GM12878 (cell line): ENCODE results near the gene OVCA2. TPM values are rescaled to one million over a fixed set of nuclear protein-coding genes. Genes with fewer than 3 reads are reported as not detected.

Experiments used
- ATAC-seq: fragments of 200-7000 bp; cut with Tn5 transposase; 3 replicates; pipeline ENCODE4 v1.9.1; 2020; ENCODE audit warnings: mild to moderate bottlenecking, moderate library complexity
- BruUV-seq: library from RNA; stranded (reverse); fragments of 400-500 nt; replicated peaks from 2 replicates; lab custom pipeline; 2021; lab: Mats Ljungman, UMichigan
- CTCF ChIA-PET: fragments of 300-600 bp; sonication (Branson Sonifier 250); formaldehyde crosslinking; extraction: SDS; loops from one replicate; lab custom pipeline; 2021; ENCODE audit warnings: inconsistent platforms; lab: Yijun Ruan, JAX
- POLR2A ChIA-PET: fragments of 350-600 bp; formaldehyde crosslinking; extraction: SDS; loops from one replicate; lab custom pipeline; 2021; ENCODE audit warnings: inconsistent platforms; lab: Charles Lee
- RAD21 ChIA-PET: fragments of 300-600 bp; sonication (Branson Sonifier 250); formaldehyde crosslinking; loops from one replicate; lab custom pipeline; 2023; ENCODE audit warnings: antibody characterized with exemption; ENCODE audit not compliant: unreplicated experiment; lab: Charles Lee
- SMC1A ChIA-PET: fragments of 300-600 bp; sonication (Branson Sonifier 250); formaldehyde crosslinking; loops from one replicate; lab custom pipeline; 2023; ENCODE audit not compliant: unreplicated experiment, uncharacterized antibody; lab: Charles Lee
- DNase-seq: peaks from one replicate; pipeline ENCODE4 v3.0.0-alpha.2; 2011; ENCODE audit warnings: low read depth, low spot score
- FAIRE-seq: peaks from 3 replicates; lab custom pipeline; 2011; peaks lifted over from hg19 to GRCh38; lab: Jason Lieb, UNC
- H2AFZ ChIP-seq: 2 replicates; pipeline ENCODE4 v1.6.0; 2011; ENCODE audit warnings: low read depth, low read length, control low read depth; ENCODE audit not compliant: control insufficient read depth
- H3K27ac ChIP-seq: 2 replicates; pipeline ENCODE4 v1.5.1; 2011; ENCODE audit warnings: control low read depth; ENCODE audit not compliant: control insufficient read depth, insufficient read depth
- H3K27me3 ChIP-seq, 2 experiments: replicated peaks in 1 of 2; 2 replicates each; pipeline versions ENCODE4 v1.6.0 to v1.6.1; 2011; ENCODE audit warnings: low read length in 1 of 2; ENCODE audit not compliant: control insufficient read depth in 2 of 2, insufficient read depth in 2 of 2
- H3K36me3 ChIP-seq, 2 experiments: 2 replicates each; pipeline ENCODE4 v1.5.1; 2011; ENCODE audit warnings: low read length in 1 of 2; ENCODE audit not compliant: control insufficient read depth in 2 of 2, insufficient read depth in 2 of 2
- H3K4me1 ChIP-seq: 2 replicates; pipeline ENCODE4 v1.6.1; 2011; ENCODE audit warnings: mild to moderate bottlenecking, low read length, moderate library complexity, mixed read lengths; ENCODE audit not compliant: control insufficient read depth, insufficient read depth
- H3K4me2 ChIP-seq: 2 replicates; pipeline ENCODE4 v1.6.0; 2011; ENCODE audit warnings: control low read depth; ENCODE audit not compliant: control insufficient read depth, insufficient read depth
- H3K4me3 ChIP-seq: fragments of 200-600 bp; sonication (generic); 2 replicates; pipeline ENCODE4 v1.5.1; 2016
- H3K79me2 ChIP-seq: 2 replicates; pipeline ENCODE4 v1.6.0; 2011; ENCODE audit warnings: low read length; ENCODE audit not compliant: control insufficient read depth, insufficient read depth
- H3K9ac ChIP-seq: 2 replicates; pipeline ENCODE4 v1.8.0; 2011; ENCODE audit warnings: low read length, control low read depth, mixed read lengths; ENCODE audit not compliant: control insufficient read depth, insufficient read depth
- H3K9me3 ChIP-seq: replicated peaks from 3 replicates; pipeline ENCODE4 v1.5.1; 2011; ENCODE audit warnings: mild to moderate bottlenecking, low read length; ENCODE audit not compliant: control insufficient read depth, insufficient read depth
- H4K20me1 ChIP-seq: 2 replicates; pipeline ENCODE4 v1.6.0; 2011; ENCODE audit not compliant: control insufficient read depth, insufficient read depth
- ATF2 ChIP-seq: IDR thresholded peaks from 2 replicates; pipeline ENCODE4 v1.6.1; 2012; ENCODE audit warnings: low read length, inconsistent platforms
- HDGF ChIP-seq: fragments of 450-650 bp; IDR thresholded peaks from 2 replicates; pipeline ENCODE4 v1.6.1; 2016; ENCODE audit warnings: antibody characterized with exemption
- MEF2B ChIP-seq: fragments of 450-650 bp; IDR thresholded peaks from 2 replicates; pipeline ENCODE4 v1.6.1; 2018; ENCODE audit warnings: mild to moderate bottlenecking, moderate library complexity; ENCODE audit not compliant: partially characterized antibody, poor library complexity, severe bottlenecking
- NRF1 ChIP-seq: conservative IDR thresholded peaks from 2 replicates; pipeline ENCODE4 v1.6.1; 2011; ENCODE audit warnings: mild to moderate bottlenecking, low read depth, low read length, improper control_type of control experiment
- PML ChIP-seq: IDR thresholded peaks from 2 replicates; pipeline ENCODE4 v1.6.1; 2012; ENCODE audit warnings: low read length, inconsistent platforms
- SMARCA5 ChIP-seq: fragments of 450-650 bp; IDR thresholded peaks from 2 replicates; pipeline ENCODE4 v1.6.1; 2017; ENCODE audit warnings: mild to moderate bottlenecking
- YY1 ChIP-seq: IDR thresholded peaks from 2 replicates; pipeline ENCODE4 v1.6.1; 2011; ENCODE audit warnings: low read depth, mild to moderate bottlenecking, low read length
- WGBS: methylation state at CpG from one replicate; pipeline ENCODE4 v1.1.6; 2016; ENCODE audit warnings: low lambda C conversion rate; ENCODE audit not compliant: insufficient replicate concordance, insufficient coverage; ENCODE audit errors: missing lambda C conversion rate; 5-methylcytosine and 5-hydroxymethylcytosine counted together
- in situ Hi-C: fragments of 300-500 bp; cut with MboI; formaldehyde crosslinking; loops from 9 replicates; pipeline ENCODE4 v1.14.3; 2018; ENCODE audit warnings: mixed read lengths
- intact Hi-C: fragments of 100-400 bp; cut with micrococcal nuclease; formaldehyde crosslinking; loops from one replicate; pipeline ENCODE4 v1.14.2; 2022; ENCODE audit not compliant: unreplicated experiment
- polyA plus RNA-seq, 11 experiments: library from polyadenylated mRNA; depleted of rRNA in 4 of 11; unstranded in 6 of 11; stranded (reverse) in 5 of 11; fragments of >200 nt; fragmentation: Nextera tagmentation in 4 of 11; fragmentation: Illumina TruSeq in 1 of 11; extraction: Ambion mirVana in 4 of 11; extraction: Trizol in 1 of 11; gene quantifications; 1 replicate in 1 of 11; 2 replicates in 10 of 11; pipeline versions ENCODE4 v1.2.1 to v1.2.3, GENCODE V29; 2011 to 2016; ENCODE audit warnings: inconsistent platforms in 2 of 11, missing spikeins in 2 of 11, low read depth in 1 of 11
- total RNA-seq, 4 experiments: library from RNA; depleted of rRNA in 3 of 4; stranded (reverse); fragments of >200 nt in 3 of 4; fragmentation: Illumina TruSeq in 1 of 4; extraction: Trizol in 1 of 4; gene quantifications; 2 replicates each; pipeline versions ENCODE4 v1.2.1 to v1.2.3, GENCODE V29; 2013 to 2021

The OVCA2 gene
- total and polyA plus RNA-seq, 10 of the 15 experiments (the other 5 are each of a cell fraction or from before 2014, with no cell fraction given) = 6.1 to 75.3 (median 40.7) TPM

GRCh38 chr17:2082003-2082781 is 40.4 kb downstream of the OVCA2 start:
- Histone ChIP-seq H3K27ac (no peak overlapping the region), H3K4me1 (peaks cover 45% of the 10 kb centered on the region), H3K79me2 (peaks cover 1% of the 10 kb centered on the region; the same call in 1 of the 2 replicates)
- RAD21 ChIA-PET = interaction anchor here (0.6 to 10.4 kb wide), 12 partner anchors 8 to 163 kb away, joined by 3 to 160 read pairs (median 5); partner anchors contain the start of gene HIC1
- 87% methylated on average over 9 of the region's 9 CpGs for WGBS
- TF ChIP-seq YY1 = no peak
- TF ChIP-seq SMARCA5 = no peak
- no peak for TF ChIP-seq MEF2B
- no peak for TF ChIP-seq PML
- no peak for TF ChIP-seq ATF2
- no peak for TF ChIP-seq NRF1
- no peak for TF ChIP-seq HDGF
- TF ChIP-seq, all 136 proteins: peak for 0
- no peak overlapping the region for H2AFZ ChIP-seq
- peaks cover 13 to 17% of the 10 kb centered on the region in 2 experiments for H3K36me3 ChIP-seq
- SMC1A ChIA-PET = interaction anchor here (0.9 to 4.4 kb wide), 7 partner anchors 12 to 164 kb away, joined by 3 to 41 read pairs (median 3); no protein-coding TSS in a partner anchor
- no peaks in the 10 kb centered on the region for H3K27me3 ChIP-seq
- CTCF ChIA-PET = interaction anchor here (0.9 to 3.3 kb wide), 9 partner anchors 9 to 300 kb away, joined by 3 to 28 read pairs (median 4); partner anchors contain the start of gene HIC1
- FAIRE-seq (no peak), ATAC-seq (no peak), DNase-seq (no peak)
- no TSS peak for BruUV-seq
- in situ Hi-C loops (no loop called here), intact Hi-C loops (no loop called here)
- no peak overlapping the region for H3K4me2 ChIP-seq
- H3K9me3 ChIP-seq = no peaks in the 10 kb centered on the region
- H3K4me3 ChIP-seq = no peak overlapping the region
- H4K20me1 ChIP-seq = no peaks in the 10 kb centered on the region
- POLR2A ChIA-PET = interaction anchor here (0.6 to 10.8 kb wide), 6 partner anchors 9 to 183 kb away, joined by 3 to 148 read pairs (median 5); no protein-coding TSS in a partner anchor
- no peak overlapping the region for H3K9ac ChIP-seq
